HL-60 (cell line): Measurements from ENCODE around the gene BEX5.
"Not testable (repeated sequence)": the region's sequence is repeated elsewhere in the genome, so short reads cannot be mapped to it uniquely, and the experiment has no call there.

Experiments
- DNase-seq, 2 experiments: peaks; one replicate each; pipeline ENCODE4 v3.0.0-alpha.2; 2010 to 2020; ENCODE audit warnings: low read depth in 1 of 2, low spot score in 1 of 2
- H3K27ac ChIP-seq: fragments of 250-450 bp; sonication (Bioruptor Pico); replicated peaks from 2 replicates; pipeline ENCODE4 v1.5.1; 2020; ENCODE audit warnings: mild to moderate bottlenecking, moderate library complexity
- H3K27me3 ChIP-seq: fragments of 250-450 bp; sonication (Bioruptor Pico); 2 replicates; pipeline ENCODE4 v1.5.1; 2021; ENCODE audit warnings: mild to moderate bottlenecking, moderate library complexity; ENCODE audit not compliant: insufficient read depth, poor library complexity, severe bottlenecking
- H3K4me3 ChIP-seq: replicated peaks from 2 replicates; pipeline ENCODE4 v1.5.1; 2011; ENCODE audit warnings: mild to moderate bottlenecking, control low read depth, low read length; ENCODE audit not compliant: insufficient read depth
- GABPA ChIP-seq: IDR thresholded peaks from 2 replicates; pipeline ENCODE4 v1.6.1; 2012; ENCODE audit warnings: low read depth
- POLR2AphosphoS5 ChIP-seq: IDR thresholded peaks from 2 replicates; pipeline ENCODE4 v1.6.1; 2012; ENCODE audit warnings: low read depth
- SPI1 ChIP-seq: IDR thresholded peaks from 2 replicates; pipeline ENCODE4 v1.6.1; 2012; ENCODE audit warnings: low read depth, mild to moderate bottlenecking, borderline replicate concordance
- long read RNA-seq: library from polyadenylated mRNA; unstranded; transcript quantifications from one replicate; pipeline ENCODE4 v2.0.0, GENCODE V29; 2020
- TF ChIP-seq, protein P1 (sequence below): IDR thresholded peaks from 2 replicates; pipeline ENCODE4 v1.6.1; 2012; ENCODE audit warnings: low read depth; ENCODE audit not compliant: insufficient replicate concordance
- TF ChIP-seq, protein P2 (sequence below): IDR thresholded peaks from one replicate; pipeline ENCODE4 v1.5.1; 2011; ENCODE audit warnings: low read length, control low read depth, inconsistent platforms; ENCODE audit not compliant: insufficient read depth

The BEX5 gene
- long read RNA-seq: 0 reads

DNA sequence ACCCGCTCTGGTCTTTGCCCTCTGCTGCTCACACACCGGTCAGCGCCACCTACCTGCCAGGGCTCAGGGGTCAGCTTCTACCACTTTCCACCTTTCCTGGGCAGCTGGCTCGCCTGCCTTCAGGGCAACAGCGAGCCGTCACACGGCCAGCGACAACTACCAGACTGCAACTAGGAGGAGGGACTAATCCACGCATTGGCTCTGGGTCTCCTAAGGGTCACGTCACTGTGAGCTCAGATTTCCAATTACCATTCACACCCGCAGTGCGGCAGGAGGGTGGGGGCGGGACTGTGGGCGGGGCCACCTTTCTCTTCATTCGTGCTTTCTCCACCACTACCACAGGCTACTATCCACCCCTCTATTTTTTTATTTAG, at the start of gene BEX5:
Gene BEX5 (minus strand): TSS at position 172 of the 374 bp plus-strand sequence. CDS start 1,712 bp downstream, outside the sequence.
- TF ChIP-seq POLR2AphosphoS5: no peak
- no peak for DNase-seq
- H3K27me3 ChIP-seq: no peaks in the 10 kb centered on the region
- no peak within 1 kb of the TSS for H3K27ac ChIP-seq
- no peak within 1 kb of the TSS for H3K4me3 ChIP-seq

DNA sequence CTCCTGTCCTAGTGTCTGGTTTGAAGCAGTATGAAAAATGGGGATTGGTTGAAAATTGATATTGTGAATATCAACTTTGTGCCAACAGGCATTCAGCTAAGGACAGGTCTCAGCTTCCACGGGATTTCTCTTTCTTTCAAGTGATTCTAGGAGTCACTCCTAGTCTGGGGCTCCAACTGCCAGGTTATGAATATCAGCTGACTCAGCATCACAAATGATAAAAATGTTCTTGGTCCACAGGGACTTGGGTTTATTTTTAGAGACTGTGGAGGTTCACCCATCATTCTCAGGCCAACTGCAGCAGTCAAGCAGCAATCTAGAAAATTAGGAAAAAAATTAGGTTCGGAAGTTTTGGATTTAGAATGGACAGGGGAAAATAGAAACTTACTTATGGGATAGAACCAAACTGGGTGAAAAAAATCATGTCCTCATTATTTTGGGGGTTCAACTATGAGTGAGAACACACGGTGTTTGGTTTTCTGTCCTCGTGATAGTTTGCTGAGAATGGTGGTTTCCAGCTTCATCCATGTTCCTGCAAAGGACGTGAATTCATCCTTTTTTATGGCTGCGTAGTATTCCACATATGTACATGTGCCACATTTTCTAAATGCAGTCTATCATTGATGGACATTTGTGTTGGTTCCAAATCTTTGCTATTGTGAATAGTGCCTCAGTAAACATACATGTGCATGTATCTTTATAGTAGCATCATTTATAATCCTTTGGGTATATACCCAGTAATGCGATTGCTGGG, 30.4 kb upstream of the BEX5 start:
- TF ChIP-seq, protein P1, sequence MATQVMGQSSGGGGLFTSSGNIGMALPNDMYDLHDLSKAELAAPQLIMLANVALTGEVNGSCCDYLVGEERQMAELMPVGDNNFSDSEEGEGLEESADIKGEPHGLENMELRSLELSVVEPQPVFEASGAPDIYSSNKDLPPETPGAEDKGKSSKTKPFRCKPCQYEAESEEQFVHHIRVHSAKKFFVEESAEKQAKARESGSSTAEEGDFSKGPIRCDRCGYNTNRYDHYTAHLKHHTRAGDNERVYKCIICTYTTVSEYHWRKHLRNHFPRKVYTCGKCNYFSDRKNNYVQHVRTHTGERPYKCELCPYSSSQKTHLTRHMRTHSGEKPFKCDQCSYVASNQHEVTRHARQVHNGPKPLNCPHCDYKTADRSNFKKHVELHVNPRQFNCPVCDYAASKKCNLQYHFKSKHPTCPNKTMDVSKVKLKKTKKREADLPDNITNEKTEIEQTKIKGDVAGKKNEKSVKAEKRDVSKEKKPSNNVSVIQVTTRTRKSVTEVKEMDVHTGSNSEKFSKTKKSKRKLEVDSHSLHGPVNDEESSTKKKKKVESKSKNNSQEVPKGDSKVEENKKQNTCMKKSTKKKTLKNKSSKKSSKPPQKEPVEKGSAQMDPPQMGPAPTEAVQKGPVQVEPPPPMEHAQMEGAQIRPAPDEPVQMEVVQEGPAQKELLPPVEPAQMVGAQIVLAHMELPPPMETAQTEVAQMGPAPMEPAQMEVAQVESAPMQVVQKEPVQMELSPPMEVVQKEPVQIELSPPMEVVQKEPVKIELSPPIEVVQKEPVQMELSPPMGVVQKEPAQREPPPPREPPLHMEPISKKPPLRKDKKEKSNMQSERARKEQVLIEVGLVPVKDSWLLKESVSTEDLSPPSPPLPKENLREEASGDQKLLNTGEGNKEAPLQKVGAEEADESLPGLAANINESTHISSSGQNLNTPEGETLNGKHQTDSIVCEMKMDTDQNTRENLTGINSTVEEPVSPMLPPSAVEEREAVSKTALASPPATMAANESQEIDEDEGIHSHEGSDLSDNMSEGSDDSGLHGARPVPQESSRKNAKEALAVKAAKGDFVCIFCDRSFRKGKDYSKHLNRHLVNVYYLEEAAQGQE: no peak
- Histone ChIP-seq H3K4me3 (no peak overlapping the region), H3K27me3 (no peaks in the 10 kb centered on the region), H3K27ac (no peak overlapping the region)
- no peak for DNase-seq

DNA sequence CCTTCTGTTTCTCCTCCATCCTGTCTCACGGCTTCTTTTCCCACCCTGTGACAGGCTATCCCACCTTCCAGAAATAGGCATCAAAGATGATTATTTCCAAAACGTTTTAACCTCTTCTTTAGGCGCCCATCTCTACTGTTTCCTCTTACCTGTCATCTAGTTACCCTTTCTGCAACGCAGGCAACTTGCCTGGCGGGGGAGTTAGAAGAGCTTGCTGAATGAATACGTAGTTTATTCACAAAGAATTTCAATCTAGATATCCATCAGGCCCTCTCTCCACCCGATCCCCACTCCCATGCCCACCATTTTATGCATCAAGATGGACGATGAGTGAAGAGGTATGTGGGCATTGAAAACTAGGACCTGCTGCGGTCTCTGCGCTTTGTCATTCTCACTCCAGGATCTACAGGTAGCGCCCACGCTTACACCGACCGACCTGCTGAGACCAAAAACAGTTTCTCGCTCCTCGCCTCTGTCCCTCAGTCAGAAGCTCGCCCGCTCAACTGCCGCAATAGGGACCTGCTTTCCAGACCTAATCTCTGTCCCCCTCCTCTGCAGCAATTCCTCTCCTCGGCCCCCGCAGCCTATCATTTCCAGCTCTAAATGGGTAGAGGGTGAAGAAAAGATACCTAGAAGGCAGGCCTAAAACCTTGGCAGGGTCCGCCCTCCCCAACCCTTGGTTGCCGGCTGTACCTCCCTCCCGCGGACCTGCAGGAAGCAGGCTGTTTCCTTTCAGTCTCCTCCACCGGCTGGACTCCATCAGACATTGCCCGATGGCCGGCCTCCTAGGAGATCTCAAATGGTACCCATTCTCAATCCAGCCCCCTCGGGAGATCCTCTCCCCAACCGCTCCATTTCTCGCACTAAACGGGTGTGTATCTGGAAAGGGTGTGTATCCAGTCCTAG, 624 bp downstream of the BEX5 start:
- Histone ChIP-seq H3K27me3 (no peaks in the 10 kb centered on the region), H3K27ac (no peak overlapping the region), H3K4me3 (no peak overlapping the region)
- TF ChIP-seq POLR2AphosphoS5 (no peak), SPI1 (no peak), GABPA (no peak)
- TF ChIP-seq, protein P2, sequence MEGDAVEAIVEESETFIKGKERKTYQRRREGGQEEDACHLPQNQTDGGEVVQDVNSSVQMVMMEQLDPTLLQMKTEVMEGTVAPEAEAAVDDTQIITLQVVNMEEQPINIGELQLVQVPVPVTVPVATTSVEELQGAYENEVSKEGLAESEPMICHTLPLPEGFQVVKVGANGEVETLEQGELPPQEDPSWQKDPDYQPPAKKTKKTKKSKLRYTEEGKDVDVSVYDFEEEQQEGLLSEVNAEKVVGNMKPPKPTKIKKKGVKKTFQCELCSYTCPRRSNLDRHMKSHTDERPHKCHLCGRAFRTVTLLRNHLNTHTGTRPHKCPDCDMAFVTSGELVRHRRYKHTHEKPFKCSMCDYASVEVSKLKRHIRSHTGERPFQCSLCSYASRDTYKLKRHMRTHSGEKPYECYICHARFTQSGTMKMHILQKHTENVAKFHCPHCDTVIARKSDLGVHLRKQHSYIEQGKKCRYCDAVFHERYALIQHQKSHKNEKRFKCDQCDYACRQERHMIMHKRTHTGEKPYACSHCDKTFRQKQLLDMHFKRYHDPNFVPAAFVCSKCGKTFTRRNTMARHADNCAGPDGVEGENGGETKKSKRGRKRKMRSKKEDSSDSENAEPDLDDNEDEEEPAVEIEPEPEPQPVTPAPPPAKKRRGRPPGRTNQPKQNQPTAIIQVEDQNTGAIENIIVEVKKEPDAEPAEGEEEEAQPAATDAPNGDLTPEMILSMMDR: no peak
- TF ChIP-seq, protein P1: no peak
- DNase-seq: no peak

DNA sequence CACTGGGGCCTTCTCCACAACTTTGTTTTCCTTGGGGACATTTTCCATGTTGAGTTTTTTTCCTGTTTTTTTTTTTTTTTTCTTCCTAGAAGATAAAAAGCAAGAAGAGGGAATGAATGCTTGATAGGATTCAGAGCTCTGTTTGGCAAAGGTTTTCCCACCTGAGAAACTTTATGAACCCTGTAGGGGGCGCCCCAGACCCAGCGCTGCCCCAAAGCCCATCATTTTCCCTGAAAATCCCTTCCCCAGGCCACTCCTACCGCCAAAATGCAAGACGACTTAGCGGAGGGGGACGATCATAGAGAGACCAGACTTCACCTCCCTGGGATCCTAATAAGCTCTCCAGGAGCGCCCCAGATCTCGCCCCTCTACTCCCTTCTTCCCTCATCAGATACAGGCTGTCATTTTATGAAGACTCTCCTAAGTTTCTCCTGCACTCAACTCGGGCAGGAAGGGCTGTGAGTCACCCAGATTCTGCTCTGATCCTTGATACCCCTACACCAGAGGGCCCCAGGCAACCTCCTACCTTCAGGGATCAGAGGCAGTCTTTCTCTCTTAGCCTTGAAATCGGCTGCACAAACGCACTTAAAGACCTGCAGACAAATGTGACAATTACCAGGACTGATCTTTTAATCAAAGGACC, 1.4 kb downstream of the BEX5 start:
- TF ChIP-seq SPI1 (no peak), GABPA (no peak), POLR2AphosphoS5 (no peak)
- TF ChIP-seq, protein P1: no peak
- TF ChIP-seq, protein P2: no peak
- H3K27me3 ChIP-seq: no peaks in the 10 kb centered on the region
- H3K4me3 ChIP-seq: no peak overlapping the region
- no peak for DNase-seq
- no peak overlapping the region for H3K27ac ChIP-seq

DNA sequence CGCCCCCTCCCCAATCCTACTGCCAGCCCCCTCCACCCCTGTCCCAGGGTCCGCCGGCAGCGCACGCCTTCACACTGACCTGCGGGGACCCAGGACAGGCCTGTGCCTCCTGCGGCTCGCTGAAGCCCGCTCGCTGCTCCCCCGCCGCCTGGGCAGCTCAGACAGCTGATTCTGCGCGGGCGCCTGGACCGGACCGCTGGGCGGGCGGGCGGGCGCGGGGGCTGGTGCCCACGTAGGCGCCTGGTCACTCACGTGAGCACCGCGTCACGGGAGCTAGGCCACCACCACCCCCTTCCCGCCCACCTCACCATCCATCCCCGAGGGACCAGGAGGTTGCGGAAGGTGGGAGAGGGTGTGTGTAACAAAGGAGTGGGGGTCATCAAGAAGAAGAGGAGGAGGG, 13.5 kb downstream of the BEX5 start, which contains the start of gene TCEAL6:
Gene TCEAL6 (minus strand): TSS at position 208 of the 400 bp plus-strand sequence.
- not testable (repeated sequence) for H3K4me3 ChIP-seq, H3K27me3 ChIP-seq

DNA sequence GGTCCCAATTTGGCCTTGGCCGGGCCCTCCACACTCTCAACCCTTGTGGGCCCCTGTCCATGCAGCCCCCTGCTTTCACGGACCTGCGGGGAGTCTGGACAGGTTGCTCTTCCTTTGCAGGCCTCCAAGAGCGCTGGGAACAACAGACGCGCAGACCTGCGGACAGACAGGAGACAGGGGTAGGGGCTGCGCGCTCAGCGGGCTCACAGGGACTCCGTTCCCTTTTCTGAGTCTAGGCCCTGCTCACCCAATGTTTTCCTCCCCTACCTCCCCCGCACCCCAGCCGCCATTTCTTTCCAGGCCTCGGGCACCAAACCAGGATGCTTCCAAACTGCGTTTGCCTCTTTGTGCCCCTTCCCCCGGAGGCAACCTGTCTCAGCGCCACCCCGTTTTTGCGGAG, 14.1 kb downstream of the BEX5 start:
- not testable (repeated sequence) for H3K4me3 ChIP-seq, H3K27me3 ChIP-seq, DNase-seq, H3K27ac ChIP-seq

More for the DNA sequence above, 13.5 kb downstream of the BEX5 start, which contains the start of gene TCEAL6:
- H3K27ac ChIP-seq, DNase-seq: not testable (repeated sequence)
